Activated T-cell treated with anti-CD3 and anti-CD28 coated beads, Interleukin-2, amount 50 U/mL, for 1 hour (primary cell): ENCODE results near the gene PITPNM2.

ENCODE experiments used
- DNase-seq: peaks from one replicate; pipeline ENCODE4 v3.0.0-alpha.2; 2020

PITPNM2 gene

DNA sequence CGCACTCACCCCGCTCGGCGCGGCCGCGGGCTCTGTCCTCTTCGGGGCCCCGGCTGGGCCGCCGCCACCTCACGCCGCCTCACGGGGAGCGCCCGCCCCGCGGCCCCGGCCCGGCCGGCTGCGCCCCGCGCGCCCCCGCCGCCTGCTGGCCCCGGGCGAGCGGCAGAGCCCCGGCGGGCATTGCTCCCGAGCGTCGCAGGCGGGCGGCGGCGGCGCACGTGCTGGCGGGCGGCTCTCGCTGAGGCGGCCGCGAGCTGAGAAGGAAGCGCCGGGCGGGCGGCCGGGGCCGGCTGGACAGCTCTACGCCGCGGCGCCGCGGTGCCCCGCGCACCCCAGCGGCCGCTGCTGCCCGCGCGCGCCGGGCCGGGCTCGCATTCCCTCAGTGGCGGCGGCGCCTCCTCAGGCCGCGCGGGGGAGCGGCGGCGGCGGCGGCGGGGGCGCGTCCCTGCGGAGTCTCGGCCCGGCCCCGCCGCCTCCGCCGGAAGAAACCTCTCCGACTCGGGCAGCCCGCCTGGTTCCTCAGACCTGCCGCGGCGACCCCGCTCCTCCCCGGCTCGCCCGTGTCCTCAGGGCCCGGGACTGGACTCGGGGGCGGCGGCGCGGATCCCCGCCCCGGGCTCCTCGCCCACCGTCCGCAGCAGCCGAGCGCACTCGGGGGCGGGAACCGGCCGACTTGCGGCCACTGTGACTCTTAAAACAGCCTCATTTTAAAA, at the start of gene PITPNM2:
Gene PITPNM2, minus strand, starts transcription at position 347 of the 713 bp plus-strand sequence. CDS start 116,500 bp downstream, outside the sequence.
- peak; percentile 75 for DNase-seq

DNA sequence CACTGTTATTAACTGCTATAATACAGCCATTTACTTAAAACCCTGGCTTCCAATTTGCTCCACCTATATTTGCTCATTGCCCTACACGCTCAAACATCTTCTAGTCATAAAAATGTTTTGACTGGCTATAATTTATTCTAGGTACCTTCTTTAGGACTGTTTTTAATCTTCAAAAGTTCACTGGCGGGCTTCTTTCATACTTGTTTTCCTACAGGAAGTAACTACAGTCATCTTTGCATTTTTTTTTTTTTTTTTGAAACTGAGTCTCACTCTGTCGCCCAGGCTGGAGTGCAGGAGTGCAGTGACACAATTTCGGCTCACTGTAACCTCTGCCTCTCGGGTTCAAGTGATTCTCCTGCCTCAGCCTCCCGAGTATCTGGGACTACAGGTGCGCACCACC, 49.5 kb upstream of the PITPNM2 start:
- DNase-seq, result peak; percentile 21

DNA sequence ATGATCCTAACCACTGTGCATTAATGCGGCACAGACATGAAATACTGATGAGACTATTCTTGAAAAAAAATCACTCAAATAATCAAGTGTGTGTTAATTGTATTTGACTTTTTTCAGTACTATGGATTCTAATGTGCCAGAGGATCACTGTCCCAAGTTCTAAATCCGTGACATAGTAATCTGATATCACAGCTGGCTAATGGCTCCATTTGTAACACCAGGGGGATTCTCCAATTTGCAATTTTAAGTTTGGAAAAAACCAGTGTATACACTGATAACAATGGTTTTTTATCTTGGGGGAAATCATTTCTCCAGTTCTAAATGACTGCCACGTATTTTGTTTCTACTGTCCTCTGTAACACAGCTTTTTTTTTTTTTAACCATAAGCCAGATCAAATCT, 49.0 kb upstream of the PITPNM2 start:
- DNase-seq, result no peak

DNA sequence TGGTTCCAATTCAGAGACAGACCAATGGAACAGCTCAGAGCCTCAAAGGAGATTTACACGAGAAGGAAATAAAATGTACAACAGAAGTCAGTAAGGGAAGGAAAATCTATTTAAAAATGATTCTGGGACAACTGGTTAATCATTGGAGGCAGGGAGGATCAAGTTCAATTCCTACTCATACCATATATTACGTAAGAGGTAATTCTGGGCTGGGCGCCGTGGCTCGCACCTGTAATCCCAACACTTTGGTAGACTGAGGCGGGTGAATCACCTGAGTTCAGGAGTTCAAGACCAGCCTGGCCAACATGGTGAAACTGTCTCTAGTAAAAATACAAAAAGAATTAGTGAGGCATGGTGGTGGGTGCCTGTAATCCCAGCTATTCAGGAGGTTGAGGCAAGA, 36.7 kb upstream of the PITPNM2 start:
- no peak for DNase-seq

DNA sequence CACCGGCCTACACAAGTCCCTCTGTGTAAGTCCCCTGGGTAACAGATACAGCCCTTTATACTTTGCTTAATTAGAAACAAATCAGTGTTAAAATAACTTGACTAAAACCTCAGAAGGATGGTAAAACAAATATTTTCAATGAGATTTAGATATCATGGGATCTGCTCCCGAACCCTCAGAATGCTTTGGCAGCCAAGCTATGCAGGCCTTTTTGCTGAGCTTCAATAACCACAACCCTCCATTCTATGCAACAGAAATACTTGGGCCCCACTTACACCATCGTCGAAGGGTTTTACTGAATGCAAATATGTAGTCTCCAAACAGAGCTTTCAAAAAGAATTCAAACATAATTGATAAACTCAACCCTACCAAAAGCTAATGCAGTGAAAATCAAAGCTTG, 29.3 kb upstream of the PITPNM2 start:
- no peak for DNase-seq

DNA sequence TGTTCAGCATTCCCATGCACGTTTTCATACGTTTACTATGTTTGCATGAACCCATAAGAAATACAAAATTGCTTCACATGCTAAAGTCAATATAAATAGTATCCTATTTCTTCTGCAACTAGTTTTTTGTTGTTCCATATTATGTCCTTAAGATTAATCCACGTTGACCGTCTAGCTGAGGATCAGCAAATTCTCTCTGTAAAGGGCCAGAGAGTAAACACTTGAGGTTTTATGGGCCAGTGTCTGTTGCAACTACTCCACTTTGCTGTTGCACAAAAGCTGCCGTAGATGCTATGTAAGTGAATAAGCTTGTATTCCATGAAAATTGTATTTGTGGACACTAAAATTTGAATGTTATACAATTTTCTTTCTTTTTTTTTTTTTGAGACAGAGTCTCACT, 21.1 kb upstream of the PITPNM2 start:
- DNase-seq, result no peak

DNA sequence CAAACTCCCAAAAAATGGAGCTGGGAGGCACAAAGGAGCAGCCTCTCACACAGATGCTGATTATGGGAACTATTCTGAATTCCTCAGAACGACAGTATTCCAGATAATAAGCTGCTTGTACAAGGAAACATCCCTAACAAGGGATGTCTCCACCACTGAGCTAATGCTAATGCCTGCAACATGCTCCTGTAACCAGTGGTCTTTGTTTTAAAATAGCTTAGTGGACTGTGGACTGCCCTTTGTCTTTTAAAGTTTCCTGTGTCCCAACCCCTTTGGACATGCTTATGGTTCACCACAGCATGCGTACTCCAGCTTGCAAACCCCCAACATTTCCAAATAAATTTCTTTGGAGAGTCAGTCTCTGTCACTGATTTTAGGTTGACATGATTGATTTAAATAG, 16.4 kb upstream of the PITPNM2 start:
- DNase-seq, result no peak

DNA sequence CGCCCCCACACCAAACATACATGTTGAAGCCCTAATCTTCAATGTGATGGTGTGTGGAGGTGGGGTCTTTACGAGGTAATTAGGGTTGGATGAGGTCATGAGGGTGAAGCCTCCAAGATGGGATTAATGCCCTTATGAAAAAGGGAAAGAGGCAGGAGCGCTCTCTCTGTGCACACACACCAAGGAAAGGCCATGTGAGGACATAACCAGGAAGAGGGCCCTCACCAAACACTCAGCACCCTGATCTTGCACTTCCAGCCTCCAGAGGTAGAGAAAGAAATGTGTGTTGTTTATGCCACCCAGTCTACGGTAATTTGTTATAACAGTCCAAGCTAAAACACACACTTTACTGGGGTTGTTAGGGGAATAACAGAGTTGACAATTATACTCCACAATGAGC, 14.6 kb upstream of the PITPNM2 start:
- no peak for DNase-seq

DNA sequence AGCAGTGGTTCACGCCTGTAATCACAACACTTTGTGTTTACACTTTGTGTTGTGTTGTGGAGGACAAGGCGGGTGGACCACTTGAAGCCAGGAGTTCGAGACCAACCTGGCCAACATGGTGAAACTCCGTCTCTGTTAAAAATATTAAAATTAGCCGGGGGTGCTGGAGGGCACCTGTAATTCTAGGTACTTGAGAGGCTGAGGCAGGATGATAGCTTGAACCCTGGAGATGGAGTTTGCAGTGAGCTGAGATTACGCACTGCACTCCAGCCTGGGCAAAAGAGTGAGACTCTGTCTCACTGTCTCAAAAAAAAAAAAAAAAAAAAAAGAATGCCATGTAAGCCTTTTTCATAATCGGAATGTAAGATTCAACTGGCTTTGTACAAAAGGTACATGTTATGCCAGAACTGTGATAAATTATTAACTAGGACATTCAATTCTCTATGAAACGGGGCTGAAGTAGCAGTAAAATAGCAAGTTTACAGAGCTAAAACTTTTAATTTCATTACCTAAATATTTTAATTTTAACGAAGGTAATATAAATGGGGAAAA, 13.9 kb upstream of the PITPNM2 start:
- no peak for DNase-seq

DNA sequence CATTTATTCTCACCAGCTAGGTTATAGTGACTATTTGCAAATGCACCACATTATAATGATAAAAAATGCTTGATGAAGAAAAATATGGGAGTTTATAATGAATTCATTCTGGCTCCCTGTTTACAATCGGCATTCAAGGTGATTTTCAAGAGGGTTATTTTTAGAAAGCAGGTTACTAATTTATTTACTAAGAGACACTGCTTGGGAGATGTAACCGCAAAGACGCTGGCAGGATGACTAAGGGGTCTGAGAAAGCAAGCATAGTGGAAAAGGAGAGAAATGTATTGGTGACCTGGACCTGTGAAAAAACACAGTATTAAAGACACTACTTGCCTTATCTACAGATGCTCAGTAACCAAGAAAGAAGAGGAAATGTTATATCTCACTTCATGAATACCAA, 13.3 kb upstream of the PITPNM2 start:
- DNase-seq, result no peak

DNA sequence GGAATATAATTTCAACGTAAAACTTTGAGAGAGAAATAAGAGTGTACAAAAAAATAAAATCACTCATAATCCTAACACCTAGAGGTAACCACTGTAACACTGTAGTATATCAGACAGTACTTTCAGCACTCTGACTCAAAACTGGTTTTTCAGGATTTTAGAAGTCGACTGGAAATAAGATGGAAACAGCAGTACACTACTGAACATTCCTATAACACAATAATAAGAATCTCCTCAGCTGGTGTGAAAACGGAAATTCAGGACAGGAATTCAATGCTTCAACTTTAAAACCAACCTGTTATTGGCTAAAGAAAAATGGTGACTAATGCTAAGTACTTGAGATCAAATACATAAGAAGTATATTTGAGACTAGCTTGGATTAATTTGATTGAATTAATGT, 12.3 kb upstream of the PITPNM2 start:
- DNase-seq, result no peak

DNA sequence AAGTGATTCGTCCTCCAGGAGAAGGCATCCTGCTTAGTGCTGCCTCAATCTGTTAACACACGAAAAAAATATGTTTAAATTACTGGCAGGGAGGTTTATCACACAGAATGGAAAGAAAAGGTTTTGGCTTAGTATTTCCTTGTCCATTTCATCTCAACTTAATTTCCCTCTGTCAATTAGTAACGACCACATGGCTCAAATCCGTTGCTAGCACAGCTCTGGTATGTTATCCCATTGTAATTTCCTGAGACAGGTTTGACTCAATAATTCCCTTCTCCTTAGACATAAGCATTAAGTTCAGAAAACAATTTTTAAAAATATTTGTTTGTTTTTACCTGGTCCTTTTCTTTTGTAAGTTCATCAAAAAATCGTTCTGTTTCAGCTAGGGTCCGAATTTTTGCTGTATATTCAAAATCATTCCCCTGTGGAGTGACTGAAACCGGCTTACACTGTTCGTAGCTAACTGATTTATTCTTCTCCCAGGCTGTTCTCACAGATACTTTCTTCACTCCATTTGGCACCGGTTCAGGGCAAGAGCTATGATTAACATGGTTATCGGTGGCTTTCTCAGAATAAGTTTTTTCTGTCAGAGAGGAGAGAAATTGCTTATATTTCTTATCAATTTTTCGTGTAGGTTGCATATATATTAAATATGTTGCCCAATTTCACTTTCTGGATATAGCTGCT, 10.1 kb upstream of the PITPNM2 start:
- no peak for DNase-seq

DNA sequence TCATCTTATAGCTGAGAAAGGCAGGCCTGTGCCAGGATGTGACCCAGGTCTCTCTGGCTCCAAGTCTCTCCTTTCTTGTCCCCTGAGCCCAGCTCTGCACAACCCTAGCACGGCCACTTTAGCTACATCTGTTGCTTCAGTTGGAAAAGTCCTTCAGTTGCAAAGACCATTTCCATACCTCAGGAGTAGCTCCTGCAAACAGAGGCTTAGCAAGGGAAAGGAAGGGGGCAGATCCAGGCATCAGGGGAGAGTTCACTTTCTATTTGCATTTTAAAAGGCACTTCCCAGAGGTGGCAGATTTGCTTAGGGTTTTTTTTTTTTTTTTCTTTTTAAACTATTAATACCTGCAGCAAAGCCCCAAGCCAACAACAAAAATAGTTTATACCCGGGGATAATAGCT, 3.0 kb upstream of the PITPNM2 start:
- no peak for DNase-seq

DNA sequence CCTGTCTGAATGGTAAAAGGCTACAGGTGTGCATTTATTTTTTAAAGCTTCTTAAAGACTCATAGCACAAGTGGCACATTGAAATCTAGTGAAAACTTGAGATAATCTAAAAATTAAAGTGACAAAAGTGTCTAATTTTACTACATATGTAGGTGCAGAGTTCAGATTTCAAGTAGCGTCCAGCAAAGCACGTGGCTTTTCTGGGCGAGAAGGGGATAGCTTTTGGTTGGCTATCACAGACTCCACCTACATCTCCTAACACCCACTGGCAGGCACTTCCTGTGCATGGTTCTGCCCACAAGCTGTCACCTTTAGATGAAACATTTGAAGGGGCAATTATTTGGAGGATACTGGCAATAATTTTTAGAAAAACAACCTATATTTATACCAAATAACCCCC, 1.9 kb upstream of the PITPNM2 start:
- DNase-seq, result no peak

DNA sequence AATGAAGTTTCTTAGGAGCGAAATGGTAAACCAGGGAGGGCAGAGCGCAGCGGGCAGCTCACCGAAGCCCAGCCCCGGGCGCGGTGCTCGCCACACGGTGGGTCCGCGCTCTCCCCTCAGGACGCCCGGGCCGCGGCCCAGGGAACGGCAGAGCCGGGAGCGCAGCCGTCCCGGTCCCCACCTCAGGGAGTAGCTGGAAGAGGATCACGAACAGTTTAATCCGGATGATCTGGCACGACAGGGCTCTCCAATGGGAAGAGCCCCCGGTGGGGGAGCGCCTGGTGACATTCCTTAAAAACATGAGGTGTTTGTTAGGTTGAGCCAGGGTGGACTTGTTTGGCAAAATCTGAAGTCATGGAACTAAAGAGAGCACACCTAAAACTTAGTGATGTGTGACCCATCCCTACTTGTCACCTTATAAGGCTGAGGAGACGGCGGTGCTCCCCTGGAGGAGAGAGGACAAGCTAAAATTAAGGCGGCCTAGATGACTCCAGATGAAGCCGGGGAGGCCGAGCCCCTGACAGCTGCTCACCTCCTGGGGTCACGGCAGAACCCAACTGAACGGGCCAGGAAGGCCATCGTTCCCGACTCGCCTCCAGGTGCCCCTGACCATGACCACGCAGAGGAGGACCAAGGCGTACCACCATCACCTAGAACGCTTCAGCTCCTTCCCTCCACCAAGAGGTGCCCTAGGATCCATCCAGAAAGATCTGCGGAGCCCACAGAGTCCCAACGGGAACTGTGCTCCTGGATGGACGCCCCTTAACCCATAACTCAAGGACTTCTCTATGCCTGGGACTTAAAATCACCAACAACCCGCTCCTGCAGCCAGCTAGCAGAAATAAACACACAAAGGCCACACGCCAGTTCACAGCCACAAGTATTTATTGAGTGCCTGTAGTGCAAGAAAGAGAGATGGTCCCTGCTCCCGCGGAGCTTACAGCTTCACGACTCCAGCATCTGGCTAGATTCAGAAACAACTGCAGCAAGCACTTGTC, 866 bp upstream of the PITPNM2 start:
- no peak for DNase-seq

DNA sequence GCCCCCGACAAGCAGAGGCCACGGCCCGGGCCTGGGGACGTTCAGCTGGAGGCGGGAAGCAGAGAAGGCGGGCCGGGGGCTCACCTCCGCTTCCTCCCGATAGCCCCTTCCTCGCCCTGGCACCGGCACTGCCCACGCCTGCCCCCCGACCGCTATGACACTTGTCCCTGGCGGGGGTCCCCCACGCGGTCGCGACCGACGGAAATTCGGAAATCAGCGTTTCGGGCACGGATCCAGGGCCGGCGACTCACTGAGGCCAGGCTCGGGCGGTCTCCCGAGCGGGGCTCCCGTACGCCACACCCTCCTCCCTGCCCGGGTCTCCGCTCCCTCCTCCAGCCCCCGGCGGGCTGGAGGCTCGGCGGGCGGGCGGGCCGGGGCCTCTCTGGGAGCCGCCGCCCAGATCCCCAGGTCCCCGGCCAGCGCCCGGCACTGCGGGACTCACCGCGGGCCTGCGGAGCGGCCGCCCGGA, 581 bp downstream of the PITPNM2 start:
- DNase-seq, result no peak

DNA sequence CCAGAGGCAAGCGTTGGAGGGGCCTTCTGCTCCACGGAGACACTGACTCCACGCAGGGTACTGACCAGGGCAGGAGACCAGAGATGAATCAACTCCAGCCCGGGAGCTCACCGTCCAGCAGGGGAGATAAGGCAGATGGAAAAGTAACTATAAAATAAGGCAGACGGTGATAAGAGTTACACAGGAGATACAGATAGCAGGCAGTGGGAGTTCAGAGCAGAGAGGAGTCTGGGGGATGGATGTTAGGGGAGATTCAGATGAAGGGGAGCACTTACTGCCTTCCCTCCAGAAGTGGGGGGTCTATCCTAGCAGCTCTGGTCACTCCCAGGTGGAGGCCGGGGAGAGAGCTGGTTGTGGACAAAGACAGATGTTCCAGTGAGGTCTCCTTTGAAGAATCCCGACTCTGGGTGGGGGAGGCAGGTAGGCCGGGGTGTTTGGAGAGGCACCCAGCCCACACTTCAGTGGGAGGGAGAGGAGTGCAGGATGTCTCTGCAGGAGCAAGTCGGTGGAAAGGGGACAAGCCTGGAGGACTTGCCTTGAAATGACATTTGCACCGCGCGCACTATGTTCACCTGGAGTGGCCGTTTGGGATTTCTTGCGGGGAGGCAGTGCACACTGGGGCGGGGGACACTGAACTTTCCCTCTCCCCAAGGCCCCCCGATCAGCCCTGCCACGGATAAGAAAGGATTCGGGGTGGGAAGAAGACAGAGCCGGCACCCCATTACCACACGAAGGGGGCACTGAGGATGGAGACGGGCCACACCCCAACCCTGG, 1.2 kb downstream of the PITPNM2 start:
- peak; percentile 31 for DNase-seq

DNA sequence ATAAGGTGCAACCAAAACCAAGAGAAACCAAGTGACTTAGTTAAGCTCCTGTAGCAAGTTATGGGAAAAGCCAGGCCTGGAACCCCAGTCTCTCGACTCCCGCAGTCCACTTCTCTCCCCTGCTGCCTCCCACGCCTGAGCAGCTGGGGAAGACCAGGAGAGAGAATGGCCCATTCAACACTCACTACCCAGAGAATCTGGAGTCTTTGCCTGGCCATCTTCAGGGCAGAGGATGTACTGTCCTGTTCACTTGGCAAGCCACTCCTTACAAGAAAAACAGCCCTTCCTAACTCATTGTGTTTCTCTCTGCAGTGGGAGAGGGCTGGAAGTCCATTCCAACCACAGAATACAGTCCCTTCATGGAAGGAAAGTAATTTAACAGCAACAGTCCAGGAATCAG, 1.8 kb downstream of the PITPNM2 start:
- no peak for DNase-seq

DNA sequence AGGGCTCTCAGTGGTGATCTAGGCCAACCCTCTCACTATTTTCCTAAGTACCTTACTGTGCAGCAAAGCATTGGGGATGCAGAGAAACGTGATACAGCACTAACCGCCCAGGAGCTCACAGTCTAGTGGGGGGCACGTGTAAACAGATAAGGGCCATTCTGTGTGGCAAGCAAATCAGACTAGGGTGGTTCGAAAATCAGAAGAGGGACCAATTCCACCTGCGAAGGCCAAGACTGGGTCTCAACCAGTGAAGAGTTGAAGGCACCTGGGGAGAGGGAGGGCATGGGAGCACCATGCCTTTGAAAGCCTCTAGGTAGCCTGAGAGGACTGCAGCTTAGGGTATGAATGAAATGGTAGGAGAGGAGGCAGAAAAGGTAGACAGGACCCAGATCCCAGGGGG, 2.2 kb downstream of the PITPNM2 start:
- no peak for DNase-seq

DNA sequence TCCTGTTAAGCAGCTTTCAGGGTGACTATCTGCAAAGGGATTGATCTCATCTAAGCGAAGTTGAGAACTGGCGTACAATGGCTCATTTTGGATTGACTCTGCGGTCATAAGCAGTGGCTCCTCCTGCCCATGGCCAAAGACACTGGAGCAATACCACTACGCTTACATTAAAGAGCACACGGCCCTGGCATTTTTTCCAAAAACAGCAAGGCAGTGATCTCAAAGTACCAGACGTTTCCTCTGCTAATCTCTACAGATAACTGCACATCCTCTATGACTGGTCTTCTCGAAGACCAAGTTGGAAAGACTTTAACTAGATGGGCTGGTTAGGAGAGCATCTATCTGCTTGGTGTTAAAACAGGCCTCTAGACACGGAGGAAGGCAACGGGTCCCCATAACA, 2.7 kb downstream of the PITPNM2 start:
- DNase-seq, result no peak

DNA sequence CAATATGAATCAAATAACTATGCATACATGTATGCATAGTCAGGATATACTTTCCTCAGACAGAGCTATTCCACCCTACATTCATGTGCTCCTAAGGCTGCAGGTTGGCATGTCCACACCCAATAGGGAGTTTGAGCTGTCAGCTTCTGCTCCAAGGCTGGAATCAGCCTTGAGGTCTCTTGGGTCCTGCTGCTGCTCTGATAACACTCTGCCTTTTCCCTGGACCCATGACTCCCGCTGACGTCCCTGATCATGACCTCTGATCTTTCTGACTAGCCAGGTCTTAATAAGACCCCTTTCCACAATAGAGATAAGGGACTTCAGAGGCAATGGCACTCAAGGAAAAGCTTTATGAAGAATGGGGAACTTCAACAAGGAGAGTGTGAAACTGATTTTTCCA, 5.7 kb downstream of the PITPNM2 start:
- DNase-seq, result no peak

DNA sequence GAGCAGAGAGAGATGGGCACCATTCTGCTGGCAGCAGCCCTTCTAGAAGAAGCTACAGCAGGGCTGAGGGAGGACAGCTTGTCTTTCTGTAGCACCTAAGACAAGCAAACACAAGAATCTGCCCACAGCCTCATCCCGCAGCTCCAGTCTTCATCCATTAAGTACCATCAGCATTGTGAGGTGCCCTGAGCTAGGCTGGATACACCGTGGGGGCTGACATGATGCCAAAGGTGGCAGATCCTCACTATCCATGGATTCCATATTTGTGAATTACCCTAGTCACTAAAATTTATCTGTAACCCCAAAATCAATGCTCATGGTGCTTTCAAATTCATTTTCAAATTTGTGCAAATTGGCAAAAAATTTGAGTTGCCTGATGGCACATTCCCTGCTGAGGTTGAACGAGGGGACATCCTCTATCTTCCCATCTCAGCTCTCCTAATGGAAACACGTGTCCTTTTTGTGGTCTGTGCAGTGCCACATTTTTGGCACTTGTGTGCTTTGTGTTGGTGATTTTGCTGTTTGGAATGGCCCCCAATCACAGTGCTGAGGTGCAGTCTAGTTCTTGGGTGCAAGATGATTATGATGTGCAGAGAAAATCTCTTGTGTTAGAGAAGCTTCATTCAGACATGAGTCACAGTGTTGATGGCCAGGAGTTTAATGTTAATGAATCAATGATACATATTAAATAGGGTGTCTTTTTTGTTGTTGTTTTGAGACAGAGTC, 7.0 kb downstream of the PITPNM2 start:
- no peak for DNase-seq
